SU-DHL-6 (cell line): Measurements from ENCODE around the gene SGPP1.

Experiments
- H2AFZ ChIP-seq: fragments of 200-600 bp; sonication (generic); 2 replicates; pipeline ENCODE4 v1.6.1; 2014; ENCODE audit warnings: low read depth, mild to moderate bottlenecking, moderate library complexity, mixed read lengths, antibody characterized with exemption, low read length; ENCODE audit not compliant: severe bottlenecking
- H3F3A ChIP-seq: fragments of 200-600 bp; shearing (Covaris generic); 2 replicates; pipeline ENCODE4 v1.6.0; 2016; ENCODE audit warnings: antibody characterized with exemption, mild to moderate bottlenecking; ENCODE audit not compliant: insufficient read depth
- H3K27ac ChIP-seq: fragments of 200-600 bp; sonication (generic); 2 replicates; pipeline ENCODE4 v1.5.1; 2016; ENCODE audit warnings: low read depth, mild to moderate bottlenecking, low read length, moderate library complexity, mixed read lengths
- H3K27me3 ChIP-seq: fragments of 200-600 bp; sonication (generic), shearing (Covaris generic); 2 replicates; pipeline ENCODE4 v1.6.0; 2014; ENCODE audit warnings: mild to moderate bottlenecking, low read length
- H3K36me3 ChIP-seq: fragments of 200-600 bp; sonication (generic); 2 replicates; pipeline ENCODE4 v1.6.1; 2014; ENCODE audit warnings: mild to moderate bottlenecking, low read length, mixed read lengths
- H3K4me2 ChIP-seq: fragments of 300-600, 200-600 bp; shearing (Covaris generic), sonication (generic); 2 replicates; pipeline ENCODE4 v1.6.0; 2014; ENCODE audit warnings: low read length, low read depth, mild to moderate bottlenecking; ENCODE audit not compliant: poor library complexity, severe bottlenecking
- H3K4me3 ChIP-seq: fragments of 200-600 bp; sonication (generic); 2 replicates; pipeline ENCODE4 v1.5.1; 2014; ENCODE audit warnings: antibody characterized with exemption, low read length, mild to moderate bottlenecking, mixed read lengths; ENCODE audit not compliant: insufficient read depth, poor library complexity, severe bottlenecking
- H3K79me2 ChIP-seq: fragments of 200-600 bp; sonication (generic); 2 replicates; pipeline ENCODE4 v1.6.1; 2014; ENCODE audit warnings: mild to moderate bottlenecking, low read length, moderate library complexity; ENCODE audit not compliant: insufficient read depth
- H3K9ac ChIP-seq: fragments of 200-600 bp; sonication (generic); 2 replicates; pipeline ENCODE4 v1.7.0; 2014; ENCODE audit warnings: mild to moderate bottlenecking, low read length
- H3K9me2 ChIP-seq: fragments of 200-600 bp; sonication (generic); replicated peaks from 2 replicates; pipeline ENCODE4 v1.6.1; 2014; ENCODE audit warnings: low read length; ENCODE audit not compliant: insufficient read depth
- H3K9me3 ChIP-seq: fragments of 200-600 bp; sonication (generic); 2 replicates; pipeline ENCODE4 v1.6.1; 2014; ENCODE audit warnings: low read length, mixed read lengths; ENCODE audit not compliant: insufficient read depth
- H4K20me1 ChIP-seq: fragments of 200-600 bp; sonication (generic); 2 replicates; pipeline ENCODE4 v1.6.1; 2014; ENCODE audit warnings: low read depth, mild to moderate bottlenecking, antibody characterized with exemption, low read length, moderate library complexity, mixed read lengths
- CTCF ChIP-seq: fragments of 200-600 bp; sonication (generic); IDR thresholded peaks from one replicate; pipeline ENCODE4 v1.5.1; 2017; ENCODE audit warnings: antibody characterized with exemption, mild to moderate bottlenecking, low read length, moderate library complexity; ENCODE audit not compliant: insufficient read depth, poor library complexity, severe bottlenecking
- EZH2phosphoT487 ChIP-seq: fragments of 200-600 bp; sonication (generic), shearing (Covaris generic); conservative IDR thresholded peaks from 2 replicates; pipeline ENCODE4 v1.6.1; 2018; ENCODE audit warnings: mild to moderate bottlenecking, antibody characterized with exemption, low read length, moderate library complexity, mixed read lengths

The SGPP1 gene

GRCh38 chr14:63764103-63764502 lies 36.2 kb upstream of the SGPP1 start:
- Histone ChIP-seq H3K79me2 (no peaks in the 10 kb centered on the region), H3K9me3 (no peaks in the 10 kb centered on the region), H4K20me1 (no peaks in the 10 kb centered on the region), H3F3A (no peaks in the 10 kb centered on the region), H3K4me3 (no peak overlapping the region), H3K27ac (no peak overlapping the region), H3K4me2 (no peak overlapping the region), H3K27me3 (no peaks in the 10 kb centered on the region), H3K9ac (no peak overlapping the region), H2AFZ (no peak overlapping the region), H3K36me3 (no peaks in the 10 kb centered on the region), H3K9me2 (no peaks in the 10 kb centered on the region)
- TF ChIP-seq EZH2phosphoT487 (no peak), CTCF (no peak)

- Histone ChIP-seq H3K79me2 (no peaks in the 10 kb centered on the region), H3K36me3 (no peaks in the 10 kb centered on the region), H3K9me3 (no peaks in the 10 kb centered on the region), H3K4me3 (no peak overlapping the region), H3K9me2 (no peaks in the 10 kb centered on the region), H3K27me3 (no peaks in the 10 kb centered on the region), H3K27ac (no peak overlapping the region), H3K4me2 (no peak overlapping the region), H4K20me1 (no peaks in the 10 kb centered on the region), H3F3A (no peaks in the 10 kb centered on the region), H3K9ac (no peak overlapping the region), H2AFZ (no peak overlapping the region)
- TF ChIP-seq CTCF, result no peak
- TF ChIP-seq EZH2phosphoT487, result no peak
These were observed 33.7 kb upstream of the SGPP1 start for GRCh38 chr14:63761351-63762117.

- Histone ChIP-seq H3K9me2 (no peaks in the 10 kb centered on the region), H3K27ac (no peak overlapping the region), H3K4me2 (no peak overlapping the region), H2AFZ (no peak overlapping the region), H3K79me2 (no peaks in the 10 kb centered on the region), H3K9ac (no peak overlapping the region), H3F3A (0 out of 2 replicates have a peak, but pooled peaks cover 3% of the 10 kb centered on the region), H3K27me3 (no peaks in the 10 kb centered on the region), H3K9me3 (no peaks in the 10 kb centered on the region), H4K20me1 (no peaks in the 10 kb centered on the region), H3K36me3 (no peaks in the 10 kb centered on the region), H3K4me3 (no peak overlapping the region)
- TF ChIP-seq EZH2phosphoT487, result no peak
- TF ChIP-seq CTCF, result no peak
These were observed 32.1 kb upstream of the SGPP1 start for GRCh38 chr14:63760014-63760413.
